CD4-positive, alpha-beta memory T cell (primary cell): Measurements from ENCODE around the gene BIRC7. TPM values are rescaled to one million over a fixed set of nuclear protein-coding genes. Genes with fewer than 3 reads are reported as not detected.
"Not testable (repeated sequence)": the region's sequence is repeated elsewhere in the genome, so short reads cannot be mapped to it uniquely, and the experiment has no call there.

Experiments used
- CTCF ChIA-PET: fragments of 350-600 bp; sonication (Branson Sonifier 250); formaldehyde crosslinking; loops from one replicate; lab custom pipeline; 2021; ENCODE audit warnings: inconsistent platforms; ENCODE audit not compliant: partially characterized antibody; lab: Charles Lee
- POLR2A ChIA-PET: fragments of 350-600 bp; sonication (Branson Sonifier 250); formaldehyde crosslinking; loops from one replicate; lab custom pipeline; 2021; ENCODE audit not compliant: partially characterized antibody; lab: Charles Lee
- DNase-seq, 5 donors: peaks; one replicate each; pipeline versions ENCODE4 v3.0.0 to v3.0.0-alpha.2; 2020 to 2022; ENCODE audit warnings: mixed read lengths in 1 of 5
- H3K27ac ChIP-seq: one replicate; pipeline ENCODE4 v1.7.0; 2013; ENCODE audit warnings: low read depth, low read length
- H3K27me3 ChIP-seq: 2 replicates; pipeline ENCODE4 v1.7.0; 2013; ENCODE audit warnings: mild to moderate bottlenecking, low read length, moderate library complexity; ENCODE audit not compliant: insufficient read depth
- H3K36me3 ChIP-seq: 2 replicates; pipeline ENCODE4 v1.7.0; 2013; ENCODE audit warnings: mild to moderate bottlenecking, low read length, moderate library complexity; ENCODE audit not compliant: insufficient read depth
- H3K4me1 ChIP-seq: 2 replicates; pipeline ENCODE4 v1.7.0; 2013; ENCODE audit warnings: mild to moderate bottlenecking, low read length, moderate library complexity; ENCODE audit not compliant: insufficient read depth
- H3K4me3 ChIP-seq, 2 donors: one replicate each; pipeline ENCODE4 v1.7.0; 2013; ENCODE audit warnings: low read length in 2 of 2, mild to moderate bottlenecking in 1 of 2
- H3K9me3 ChIP-seq, 2 donors: one replicate each; pipeline ENCODE4 v1.7.0; 2013; ENCODE audit warnings: low read length in 2 of 2, control low read depth in 1 of 2; ENCODE audit not compliant: control insufficient read depth in 1 of 2
- H3K27ac Mint-ChIP-seq, 7 donors: one replicate each; pipeline ENCODE4 v1.8.0; 2020 to 2021; ENCODE audit warnings: mixed read lengths in 7 of 7, mild to moderate bottlenecking in 6 of 7, inconsistent platforms in 3 of 7, moderate library complexity in 3 of 7
- H3K27me3 Mint-ChIP-seq, 2 donors: one replicate each; pipeline ENCODE4 v1.8.0; 2020 to 2021; ENCODE audit warnings: mixed read lengths in 2 of 2
- H3K36me3 Mint-ChIP-seq, 2 donors: one replicate each; pipeline ENCODE4 v1.8.0; 2020 to 2021; ENCODE audit warnings: mixed read lengths in 2 of 2, inconsistent platforms in 1 of 2, mild to moderate bottlenecking in 1 of 2
- H3K4me1 Mint-ChIP-seq, 4 donors: one replicate each; pipeline ENCODE4 v1.8.0; 2020 to 2021; ENCODE audit warnings: mixed read lengths in 4 of 4, mild to moderate bottlenecking in 1 of 4
- H3K4me3 Mint-ChIP-seq, 8 donors: one replicate each; pipeline ENCODE4 v1.8.0; 2020 to 2021; ENCODE audit warnings: mixed read lengths in 8 of 8, mild to moderate bottlenecking in 7 of 8, moderate library complexity in 6 of 8, inconsistent platforms in 3 of 8
- H3K9me3 Mint-ChIP-seq, 8 donors: one replicate each; pipeline ENCODE4 v1.8.0; 2020 to 2021; ENCODE audit warnings: mixed read lengths in 8 of 8, mild to moderate bottlenecking in 5 of 8, inconsistent platforms in 3 of 8, moderate library complexity in 1 of 8
- intact Hi-C: fragments of 100-400 bp; cut with micrococcal nuclease; formaldehyde crosslinking; loops from one replicate; pipeline ENCODE4 v1.15.1; 2023
- polyA plus RNA-seq, 2 donors: library from polyadenylated mRNA; unstranded; fragments of 300-500 nt; fragmentation: Illumina TruSeq; gene quantifications; one replicate each; pipeline ENCODE4 v1.2.3, GENCODE V29; 2021
- total RNA-seq, 2 experiments: library from RNA; stranded (reverse); gene quantifications; one replicate each; pipeline ENCODE4 v1.2.3, GENCODE V29; 2021

Gene BIRC7
- total and polyA plus RNA-seq, 4 experiments from 2014 or later, result not detected

GRCh38 chr20:63251350-63251749 lies 15.6 kb downstream of the BIRC7 start:
- H3K9me3 Mint-ChIP-seq, H3K4me3 Mint-ChIP-seq, H3K9me3 ChIP-seq, H3K4me1 ChIP-seq, H3K36me3 Mint-ChIP-seq, POLR2A ChIA-PET, H3K4me3 ChIP-seq, CTCF ChIA-PET, H3K36me3 ChIP-seq, DNase-seq, intact Hi-C loops, H3K27ac ChIP-seq, H3K27ac Mint-ChIP-seq: not testable (repeated sequence)
- H3K27me3 ChIP-seq, result peaks cover 19% of the 10 kb centered on the region
- Mint-ChIP-seq H3K4me1 (peaks cover 4 to 13% (median 7%) of the 10 kb centered on the region in 4 donors), H3K27me3 (peaks cover 28 to 31% of the 10 kb centered on the region in 2 donors)

- Histone ChIP-seq H3K4me1 (peaks cover 8% of the 10 kb centered on the region), H3K9me3 (no peaks in the 10 kb centered on the region), H3K36me3 (no peaks in the 10 kb centered on the region), H3K27me3 (peaks cover 19% of the 10 kb centered on the region), H3K27ac (no peak overlapping the region), H3K4me3 (no peak overlapping the region)
- no peak for DNase-seq
- peak overlapping the region in 1 of 8 donors; percentile 60 for H3K4me3 Mint-ChIP-seq
- ChIA-PET POLR2A (no interaction called here), CTCF (no interaction called here)
- peaks cover 0 to 4% (median 0%) of the 10 kb centered on the region in 8 donors for H3K9me3 Mint-ChIP-seq
- H3K36me3 Mint-ChIP-seq, result no peaks in the 10 kb centered on the region
- H3K27me3 Mint-ChIP-seq, result peaks cover 33 to 37% of the 10 kb centered on the region in 2 donors
- no peak overlapping the region for H3K27ac Mint-ChIP-seq
- intact Hi-C loops, result no loop called here
- H3K4me1 Mint-ChIP-seq, result peaks cover 7 to 13% (median 8%) of the 10 kb centered on the region in 4 donors
Measured at GRCh38 chr20:63252284-63252711, 16.6 kb downstream of the BIRC7 start.

GRCh38 chr20:63253065-63253437 lies 17.3 kb downstream of the BIRC7 start:
- ChIA-PET CTCF (no interaction called here), POLR2A (no interaction called here)
- H3K27ac Mint-ChIP-seq, result no peak overlapping the region
- H3K9me3 Mint-ChIP-seq, result peaks cover 0 to 4% (median 0%) of the 10 kb centered on the region in 8 donors
- H3K27me3 Mint-ChIP-seq, result peaks cover 35 to 40% of the 10 kb centered on the region in 2 donors
- peaks cover 8% of the 10 kb centered on the region for H3K4me1 ChIP-seq
- peaks cover 7 to 13% (median 8%) of the 10 kb centered on the region in 4 donors for H3K4me1 Mint-ChIP-seq
- no peak overlapping the region for H3K27ac ChIP-seq
- peak overlapping the region in 6 of 8 donors; percentile 21 to 81 (median 58) for H3K4me3 Mint-ChIP-seq
- intact Hi-C loops, result no loop called here
- no peaks in the 10 kb centered on the region for H3K36me3 Mint-ChIP-seq
- no peak overlapping the region for H3K4me3 ChIP-seq
- no peaks in the 10 kb centered on the region for H3K9me3 ChIP-seq
- DNase-seq, result no peak
- peaks cover 19% of the 10 kb centered on the region for H3K27me3 ChIP-seq
- H3K36me3 ChIP-seq, result no peaks in the 10 kb centered on the region

- H3K36me3 ChIP-seq, result no peaks in the 10 kb centered on the region
- no peak for DNase-seq
- intact Hi-C loops, result no loop called here
- Mint-ChIP-seq H3K4me3 (no peak overlapping the region), H3K27me3 (peaks cover 36 to 39% of the 10 kb centered on the region in 2 donors), H3K9me3 (peaks cover 0 to 4% (median 0%) of the 10 kb centered on the region in 8 donors), H3K36me3 (no peaks in the 10 kb centered on the region), H3K4me1 (peaks cover 7 to 13% (median 9%) of the 10 kb centered on the region in 4 donors), H3K27ac (no peak overlapping the region)
- peaks cover 19% of the 10 kb centered on the region for H3K27me3 ChIP-seq
- ChIA-PET POLR2A (no interaction called here), CTCF (no interaction called here)
- no peaks in the 10 kb centered on the region for H3K9me3 ChIP-seq
- peaks cover 8% of the 10 kb centered on the region for H3K4me1 ChIP-seq
- H3K27ac ChIP-seq, result no peak overlapping the region
- H3K4me3 ChIP-seq, result no peak overlapping the region
Measured at GRCh38 chr20:63253438-63254231, 17.9 kb downstream of the BIRC7 start.

- no peaks in the 10 kb centered on the region for H3K36me3 ChIP-seq
- no peak for DNase-seq
- Mint-ChIP-seq H3K27me3 (peaks cover 36 to 40% of the 10 kb centered on the region in 2 donors), H3K4me3 (peak within 1 kb of the TSS in 4 of 8 donors; percentile 31 to 66 (median 50)), H3K36me3 (no peaks in the 10 kb centered on the region), H3K9me3 (peaks cover 0 to 4% (median 0%) of the 10 kb centered on the region in 8 donors), H3K4me1 (peaks cover 7 to 13% (median 9%) of the 10 kb centered on the region in 4 donors), H3K27ac (no peak within 1 kb of the TSS)
- no peak within 1 kb of the TSS for H3K4me3 ChIP-seq
- ChIA-PET POLR2A (no interaction called here), CTCF (no interaction called here)
- intact Hi-C loops, result no loop called here
- no peak within 1 kb of the TSS for H3K27ac ChIP-seq
- peaks cover 19% of the 10 kb centered on the region for H3K27me3 ChIP-seq
- H3K9me3 ChIP-seq, result no peaks in the 10 kb centered on the region
- H3K4me1 ChIP-seq, result peaks cover 8% of the 10 kb centered on the region
Measured at GRCh38 chr20:63254232-63254605, 18.5 kb downstream of the BIRC7 start, which contains the start of gene NKAIN4. Gene NKAIN4 (minus strand): TSS chr20:63254463. CDS start chr20:63254450, 13 bp downstream.

- intact Hi-C loops, result no loop called here
- Histone ChIP-seq H3K4me3 (no peak overlapping the region), H3K9me3 (no peaks in the 10 kb centered on the region), H3K27me3 (peaks cover 19% of the 10 kb centered on the region), H3K4me1 (peaks cover 8% of the 10 kb centered on the region), H3K27ac (no peak overlapping the region), H3K36me3 (no peaks in the 10 kb centered on the region)
- Mint-ChIP-seq H3K36me3 (no peaks in the 10 kb centered on the region), H3K27me3 (peaks cover 37 to 43% of the 10 kb centered on the region in 2 donors), H3K27ac (no peak overlapping the region), H3K4me1 (peaks cover 7 to 13% (median 9%) of the 10 kb centered on the region in 4 donors), H3K4me3 (peak overlapping the region in 4 of 8 donors; percentile 31 to 66 (median 50)), H3K9me3 (peaks cover 0 to 4% (median 0%) of the 10 kb centered on the region in 8 donors)
- POLR2A ChIA-PET, result no interaction called here
- CTCF ChIA-PET, result interaction anchor here (0.8 kb wide), 1 partner anchor 465 kb away, joined by 3 read pairs; no protein-coding TSS in a partner anchor
- DNase-seq, result no peak
Measured at GRCh38 chr20:63254606-63255384, 19.1 kb downstream of the BIRC7 start.
